SK-N-SH treated with all-trans-retinoic acid at 6 μM for 48 hours (cell line): Measurements from ENCODE around the gene GPC6.

Source experiments
- ATAC-seq: fragments of 200-7000 bp; cut with Tn5 transposase; 3 replicates; pipeline ENCODE4 v1.9.1; 2020; ENCODE audit warnings: mild to moderate bottlenecking, moderate library complexity
- ARNTL ChIP-seq: fragments of 450-650 bp; formaldehyde crosslinking; IDR thresholded peaks from 2 replicates; pipeline ENCODE4 v1.5.0; 2020; ENCODE audit warnings: low read depth, mild to moderate bottlenecking, moderate library complexity, borderline replicate concordance
- CREB5 ChIP-seq: fragments of 250-450 bp; sonication (Bioruptor Pico); IDR thresholded peaks from 2 replicates; pipeline ENCODE4 v1.5.1; 2020; ENCODE audit warnings: low read depth, mild to moderate bottlenecking, moderate library complexity
- CSDC2 ChIP-seq: fragments of 250-450 bp; sonication (Bioruptor Pico); IDR thresholded peaks from 2 replicates; pipeline ENCODE4 v1.5.0; 2020; ENCODE audit warnings: mild to moderate bottlenecking, moderate library complexity
- CSRNP3 ChIP-seq: fragments of 250-450 bp; sonication (Bioruptor Pico); IDR thresholded peaks from 2 replicates; pipeline ENCODE4 v1.5.1; 2021; ENCODE audit warnings: mild to moderate bottlenecking, moderate library complexity
- GLIS3 ChIP-seq: fragments of 250-450 bp; sonication (Bioruptor Pico); IDR thresholded peaks from 2 replicates; pipeline ENCODE4 v1.5.0; 2020; ENCODE audit warnings: mild to moderate bottlenecking, moderate library complexity
- ISL1 ChIP-seq: fragments of 250-450 bp; sonication (Bioruptor Pico); IDR thresholded peaks from 2 replicates; pipeline ENCODE4 v2.1.2; 2022; ENCODE audit warnings: mild to moderate bottlenecking, moderate library complexity
- PPARA ChIP-seq: fragments of 250-450 bp; sonication (Bioruptor Pico); IDR thresholded peaks from 2 replicates; pipeline ENCODE4 v1.5.0; 2020; ENCODE audit warnings: mild to moderate bottlenecking, borderline replicate concordance
- RARB ChIP-seq: fragments of 250-450 bp; sonication (Bioruptor Pico); IDR thresholded peaks from 2 replicates; pipeline ENCODE4 v1.8.0; 2021; ENCODE audit warnings: mild to moderate bottlenecking, moderate library complexity
- SNAI2 ChIP-seq: fragments of 250-450 bp; sonication (Bioruptor Pico); IDR thresholded peaks from 2 replicates; pipeline ENCODE4 v1.5.0; 2020; ENCODE audit warnings: mild to moderate bottlenecking, moderate library complexity
- TCF4 ChIP-seq: fragments of 250-450 bp; sonication (Bioruptor Pico); IDR thresholded peaks from 2 replicates; pipeline ENCODE4 v1.8.0; 2021; ENCODE audit warnings: mild to moderate bottlenecking, moderate library complexity, borderline replicate concordance
- TOX ChIP-seq: fragments of 250-450 bp; sonication (Bioruptor Pico); IDR thresholded peaks from 2 replicates; pipeline ENCODE4 v1.8.0; 2021; ENCODE audit warnings: mild to moderate bottlenecking, moderate library complexity, borderline replicate concordance
- ZC3H10 ChIP-seq: fragments of 250-450 bp; sonication (Bioruptor Pico); IDR thresholded peaks from 2 replicates; pipeline ENCODE4 v1.5.1; 2021; ENCODE audit warnings: mild to moderate bottlenecking, moderate library complexity
- ZFP3 ChIP-seq: fragments of 250-450 bp; sonication (Bioruptor Pico); IDR thresholded peaks from 2 replicates; pipeline ENCODE4 v1.5.0; 2020; ENCODE audit warnings: mild to moderate bottlenecking, moderate library complexity
- ZFP30 ChIP-seq: fragments of 450-650 bp; formaldehyde crosslinking; IDR thresholded peaks from 2 replicates; pipeline ENCODE4 v1.5.0; 2022; ENCODE audit warnings: mild to moderate bottlenecking, moderate library complexity
- ZNF565 ChIP-seq: fragments of 450-650 bp; formaldehyde crosslinking; conservative IDR thresholded peaks from 2 replicates; pipeline ENCODE4 v1.5.0; 2020; ENCODE audit warnings: low read depth, mild to moderate bottlenecking, moderate library complexity
- ZNF70 ChIP-seq: fragments of 450-650 bp; formaldehyde crosslinking; IDR thresholded peaks from 2 replicates; pipeline ENCODE4 v1.5.0; 2020; ENCODE audit warnings: mild to moderate bottlenecking, moderate library complexity
- ZNF8 ChIP-seq: fragments of 450-650 bp; formaldehyde crosslinking; IDR thresholded peaks from 2 replicates; pipeline ENCODE4 v1.5.0; 2020; ENCODE audit warnings: mild to moderate bottlenecking, moderate library complexity
- TF ChIP-seq, protein P1 (sequence below): fragments of 250-450 bp; sonication (Bioruptor Pico); IDR thresholded peaks from 2 replicates; pipeline ENCODE4 v1.8.0; 2020; ENCODE audit warnings: mild to moderate bottlenecking, moderate library complexity, borderline replicate concordance
- TF ChIP-seq, protein P2 (sequence below): fragments of 250-450 bp; sonication (Bioruptor Pico); IDR thresholded peaks from 2 replicates; pipeline ENCODE4 v1.8.0; 2021; ENCODE audit warnings: low read depth, mild to moderate bottlenecking, moderate library complexity, borderline replicate concordance

Gene GPC6

DNA sequence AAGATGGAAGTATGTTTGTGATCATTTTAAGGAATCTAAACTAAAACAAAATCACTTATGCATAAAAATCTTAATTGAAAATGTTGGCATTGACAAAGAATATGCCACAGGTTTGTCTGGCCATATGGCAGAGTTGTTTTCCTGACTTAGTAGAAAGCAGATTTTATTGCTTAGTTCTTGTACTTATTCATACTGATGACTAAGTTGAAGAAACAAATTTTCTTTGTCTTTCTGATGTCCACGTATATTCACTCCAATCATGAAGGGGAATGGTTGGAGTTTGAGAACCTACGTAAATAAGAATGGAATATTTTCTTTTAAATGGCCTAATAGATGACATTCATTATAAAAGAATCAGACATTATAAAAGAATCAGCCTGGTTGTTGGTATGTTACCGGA is 8.0 kb upstream of the GPC6 start:
- ATAC-seq, result no peak
- TF ChIP-seq PPARA (CRISPR knock-in tag) (no peak), CSRNP3 (CRISPR knock-in tag) (no peak), CREB5 (CRISPR knock-in tag) (no peak), ZNF70 (no peak), ISL1 (CRISPR knock-in tag) (no peak), SNAI2 (CRISPR knock-in tag) (no peak), ZFP30 (CRISPR knock-in tag) (no peak)
- TF ChIP-seq, protein P1, sequence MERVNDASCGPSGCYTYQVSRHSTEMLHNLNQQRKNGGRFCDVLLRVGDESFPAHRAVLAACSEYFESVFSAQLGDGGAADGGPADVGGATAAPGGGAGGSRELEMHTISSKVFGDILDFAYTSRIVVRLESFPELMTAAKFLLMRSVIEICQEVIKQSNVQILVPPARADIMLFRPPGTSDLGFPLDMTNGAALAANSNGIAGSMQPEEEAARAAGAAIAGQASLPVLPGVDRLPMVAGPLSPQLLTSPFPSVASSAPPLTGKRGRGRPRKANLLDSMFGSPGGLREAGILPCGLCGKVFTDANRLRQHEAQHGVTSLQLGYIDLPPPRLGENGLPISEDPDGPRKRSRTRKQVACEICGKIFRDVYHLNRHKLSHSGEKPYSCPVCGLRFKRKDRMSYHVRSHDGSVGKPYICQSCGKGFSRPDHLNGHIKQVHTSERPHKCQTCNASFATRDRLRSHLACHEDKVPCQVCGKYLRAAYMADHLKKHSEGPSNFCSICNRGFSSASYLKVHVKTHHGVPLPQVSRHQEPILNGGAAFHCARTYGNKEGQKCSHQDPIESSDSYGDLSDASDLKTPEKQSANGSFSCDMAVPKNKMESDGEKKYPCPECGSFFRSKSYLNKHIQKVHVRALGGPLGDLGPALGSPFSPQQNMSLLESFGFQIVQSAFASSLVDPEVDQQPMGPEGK (CRISPR knock-in tag), result no peak
- TF ChIP-seq, protein P2, sequence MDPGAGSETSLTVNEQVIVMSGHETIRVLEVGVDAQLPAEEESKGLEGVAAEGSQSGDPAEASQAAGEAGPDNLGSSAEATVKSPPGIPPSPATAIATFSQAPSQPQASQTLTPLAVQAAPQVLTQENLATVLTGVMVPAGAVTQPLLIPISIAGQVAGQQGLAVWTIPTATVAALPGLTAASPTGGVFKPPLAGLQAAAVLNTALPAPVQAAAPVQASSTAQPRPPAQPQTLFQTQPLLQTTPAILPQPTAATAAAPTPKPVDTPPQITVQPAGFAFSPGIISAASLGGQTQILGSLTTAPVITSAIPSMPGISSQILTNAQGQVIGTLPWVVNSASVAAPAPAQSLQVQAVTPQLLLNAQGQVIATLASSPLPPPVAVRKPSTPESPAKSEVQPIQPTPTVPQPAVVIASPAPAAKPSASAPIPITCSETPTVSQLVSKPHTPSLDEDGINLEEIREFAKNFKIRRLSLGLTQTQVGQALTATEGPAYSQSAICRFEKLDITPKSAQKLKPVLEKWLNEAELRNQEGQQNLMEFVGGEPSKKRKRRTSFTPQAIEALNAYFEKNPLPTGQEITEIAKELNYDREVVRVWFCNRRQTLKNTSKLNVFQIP (CRISPR knock-in tag), result no peak

DNA sequence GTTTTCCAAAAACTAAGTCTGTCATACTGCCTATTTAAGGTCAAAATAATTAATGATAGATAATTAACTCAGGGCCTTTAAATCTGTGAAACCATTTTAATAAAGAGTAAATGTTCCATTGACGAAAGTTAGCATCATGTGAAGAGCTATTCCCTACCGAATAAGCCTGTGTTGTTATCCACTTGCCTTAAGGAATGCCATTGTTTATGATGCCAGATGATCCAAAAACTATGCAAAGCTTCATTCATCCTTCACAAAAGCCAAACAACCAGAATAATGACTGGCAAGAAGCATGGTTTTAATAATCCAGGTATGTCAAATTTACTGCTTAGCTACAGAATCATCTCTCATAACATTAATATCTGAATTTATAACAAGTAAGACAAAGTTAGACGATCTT is 6.5 kb upstream of the GPC6 start:
- TF ChIP-seq PPARA (CRISPR knock-in tag) (no peak; the same call in 1 of the 2 replicates), ARNTL (CRISPR knock-in tag) (no peak), ZC3H10 (no peak), CSDC2 (CRISPR knock-in tag) (no peak), GLIS3 (no peak), ZNF565 (CRISPR knock-in tag) (no peak), ISL1 (CRISPR knock-in tag) (no peak), TCF4 (CRISPR knock-in tag) (no peak), ZFP3 (CRISPR knock-in tag) (no peak), ZNF8 (CRISPR knock-in tag) (no peak), ZFP30 (CRISPR knock-in tag) (no peak), RARB (CRISPR knock-in tag) (no peak), TOX (no peak), CREB5 (CRISPR knock-in tag) (no peak), CSRNP3 (CRISPR knock-in tag) (no peak)
- TF ChIP-seq, protein P2 (CRISPR knock-in tag), result no peak
- no peak for ATAC-seq

- ATAC-seq, result no peak
- TF ChIP-seq GLIS3, result no peak
- TF ChIP-seq, protein P2 (CRISPR knock-in tag), result no peak
- TF ChIP-seq ZFP3 (CRISPR knock-in tag), result no peak
- no peak for TF ChIP-seq ARNTL (CRISPR knock-in tag)
- TF ChIP-seq RARB (CRISPR knock-in tag), result no peak
- TF ChIP-seq, protein P1 (CRISPR knock-in tag), result no peak
- no peak for TF ChIP-seq ZC3H10
- TF ChIP-seq PPARA (CRISPR knock-in tag), result no peak
- TF ChIP-seq ZFP30 (CRISPR knock-in tag), result no peak
- TF ChIP-seq ISL1 (CRISPR knock-in tag), result no peak
- no peak for TF ChIP-seq SNAI2 (CRISPR knock-in tag)
- no peak for TF ChIP-seq ZNF565 (CRISPR knock-in tag)
- no peak for TF ChIP-seq CREB5 (CRISPR knock-in tag)
These were observed 3.6 kb upstream of the GPC6 start for GRCh38 chr13:93222976-93223375.
